ENCODE data around the gene LRRN2. TPM values are rescaled to one million over a fixed set of nuclear protein-coding genes. Genes with fewer than 3 reads are reported as not detected.

The LRRN2 gene
- total and polyA plus RNA-seq, 2 donors (not counting 3 experiments of a cell fraction or from before 2014, with no cell fraction given) = not detected

- Histone ChIP-seq H3K27ac (ENCODE audit: insufficient read depth, low read depth, low read length) (no peak overlapping the region), H3K9ac (replicated peaks; ENCODE audit: extremely low read depth, insufficient read depth, low read length) (no peak overlapping the region), H3K36me3 (ENCODE audit: control insufficient read depth in 2 of 2, extremely low read depth in 1 of 2, insufficient read depth in 2 of 2, low read length in 2 of 2) (no peaks in the 10 kb centered on the region), H3K9me1 (replicated peaks; ENCODE audit: control insufficient read depth, extremely low read depth, insufficient read depth, low read length) (no peaks in the 10 kb centered on the region), H3K27me3 (ENCODE audit: control insufficient read depth in 2 of 2, insufficient read depth in 2 of 2, low read length in 2 of 2) (peaks cover 2 to 3% of the 10 kb centered on the region in 2 experiments), H4K20me1 (replicated peaks; ENCODE audit: control insufficient read depth, extremely low read depth, insufficient read depth, low read length) (no peaks in the 10 kb centered on the region), H3K79me2 (ENCODE audit: control insufficient read depth, insufficient read depth, low read length) (no peaks in the 10 kb centered on the region), H3K4me1 (ENCODE audit: control insufficient read depth, extremely low read depth, insufficient read depth, low read length) (no peaks in the 10 kb centered on the region), H3K4me3 (replicated peaks in 1 of 3; ENCODE audit: insufficient read depth in 1 of 3, low read depth in 1 of 3, low read length in 3 of 3) (no peak overlapping the region), H3K4me2 (ENCODE audit: insufficient read depth, low read length) (no peak overlapping the region), H2AFZ (ENCODE audit: low read depth, low read length) (no peak overlapping the region), H3K9me3 (replicated peaks; ENCODE audit: control insufficient read depth, insufficient read depth, low read length) (no peaks in the 10 kb centered on the region)
- POLR2A ChIA-PET = no interaction called here
- no TSS peak for BruUV-seq (replicated peaks)
- CTCF ChIA-PET = no interaction called here
- dilution Hi-C loops (cut with MboI; ENCODE audit: extremely low pct_ligation_motif_present, low sequenced_read_pairs) = no loop called here
- no peak for TF ChIP-seq GATA2 (IDR thresholded peaks at IDR 0.05; ENCODE audit: insufficient read depth, insufficient read length, low read depth, low read length)
- no peak for TF ChIP-seq POLR2A (IDR thresholded peaks at IDR 0.05; ENCODE audit: low read depth, low read length)
- TF ChIP-seq CTCF (IDR thresholded peaks at IDR 0.05; ENCODE audit: extremely low read depth in 1 of 2, insufficient read depth in 1 of 2, low read depth in 1 of 2, low read length in 2 of 2) = no peak
- no peak for TF ChIP-seq EZH2 (IDR thresholded peaks at IDR 0.05; ENCODE audit: borderline replicate concordance, low read depth, low read length, severe bottlenecking)
- TF ChIP-seq FOS (IDR thresholded peaks at IDR 0.05; ENCODE audit: borderline replicate concordance, insufficient read depth, low read length) = no peak
- TF ChIP-seq POLR2AphosphoS5 (IDR thresholded peaks at IDR 0.05; ENCODE audit: insufficient read depth, low read depth, low read length) = no peak
- TF ChIP-seq, protein P1, sequence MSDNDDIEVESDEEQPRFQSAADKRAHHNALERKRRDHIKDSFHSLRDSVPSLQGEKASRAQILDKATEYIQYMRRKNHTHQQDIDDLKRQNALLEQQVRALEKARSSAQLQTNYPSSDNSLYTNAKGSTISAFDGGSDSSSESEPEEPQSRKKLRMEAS (IDR thresholded peaks at IDR 0.05; ENCODE audit: insufficient read depth, insufficient read length) = no peak
- no peak for TF ChIP-seq JUN (IDR thresholded peaks at IDR 0.05; ENCODE audit: borderline replicate concordance, insufficient read depth, insufficient read length, low read depth)
- TF ChIP-seq MYC (IDR thresholded peaks at IDR 0.05; ENCODE audit: low read depth, low read length) = no peak
- no peak for DNase-seq (ENCODE audit: low read depth, low spot score)
- intact Hi-C loops (cut with micrococcal nuclease) = no loop called here
- FAIRE-seq = no peak
Observed at GRCh38 chr1:204634260-204634910, 51.2 kb downstream of the LRRN2 start.
